SK-N-SH treated with all-trans-retinoic acid at 6 μM for 48 hours (cell line): ENCODE measurements around the gene MRGPRF.

Source experiments
- BACH2 ChIP-seq: fragments of 250-450 bp; sonication (Bioruptor Pico); IDR thresholded peaks from 2 replicates; pipeline ENCODE4 v1.9.0; 2021; ENCODE audit warnings: mild to moderate bottlenecking, borderline replicate concordance
- CSRNP3 ChIP-seq: fragments of 250-450 bp; sonication (Bioruptor Pico); IDR thresholded peaks from 2 replicates; pipeline ENCODE4 v1.5.1; 2021; ENCODE audit warnings: mild to moderate bottlenecking, moderate library complexity
- ESRRG ChIP-seq: fragments of 250-450 bp; sonication (Bioruptor Pico); IDR thresholded peaks from 2 replicates; pipeline ENCODE4 v1.6.1; 2021; ENCODE audit warnings: mild to moderate bottlenecking
- ISL1 ChIP-seq: fragments of 250-450 bp; sonication (Bioruptor Pico); IDR thresholded peaks from 2 replicates; pipeline ENCODE4 v2.1.2; 2022; ENCODE audit warnings: mild to moderate bottlenecking, moderate library complexity
- OSR1 ChIP-seq: fragments of 250-450 bp; sonication (Bioruptor Pico); IDR thresholded peaks from 2 replicates; pipeline ENCODE4 v1.8.0; 2022; ENCODE audit warnings: moderate library complexity, mild to moderate bottlenecking, inconsistent platforms
- PATZ1 ChIP-seq: fragments of 250-450 bp; sonication (Bioruptor Pico); IDR thresholded peaks from 2 replicates; pipeline ENCODE4 v1.8.0; 2020; ENCODE audit warnings: mild to moderate bottlenecking, moderate library complexity, borderline replicate concordance
- RARB ChIP-seq: fragments of 250-450 bp; sonication (Bioruptor Pico); IDR thresholded peaks from 2 replicates; pipeline ENCODE4 v1.8.0; 2021; ENCODE audit warnings: mild to moderate bottlenecking, moderate library complexity
- TOX ChIP-seq: fragments of 250-450 bp; sonication (Bioruptor Pico); IDR thresholded peaks from 2 replicates; pipeline ENCODE4 v1.8.0; 2021; ENCODE audit warnings: mild to moderate bottlenecking, moderate library complexity, borderline replicate concordance
- ZFP3 ChIP-seq: fragments of 250-450 bp; sonication (Bioruptor Pico); IDR thresholded peaks from 2 replicates; pipeline ENCODE4 v1.5.0; 2020; ENCODE audit warnings: mild to moderate bottlenecking, moderate library complexity
- ZFP30 ChIP-seq: fragments of 450-650 bp; formaldehyde crosslinking; IDR thresholded peaks from 2 replicates; pipeline ENCODE4 v1.5.0; 2022; ENCODE audit warnings: mild to moderate bottlenecking, moderate library complexity
- ZNF8 ChIP-seq: fragments of 450-650 bp; formaldehyde crosslinking; IDR thresholded peaks from 2 replicates; pipeline ENCODE4 v1.5.0; 2020; ENCODE audit warnings: mild to moderate bottlenecking, moderate library complexity

GRCh38 chr11:68988491-68988890 is 24.6 kb downstream of the MRGPRF start:
- TF ChIP-seq ZFP3 (no peak), ZFP30 (CRISPR knock-in tag) (no peak), RARB (no peak), ISL1 (CRISPR knock-in tag) (no peak), CSRNP3 (CRISPR knock-in tag) (no peak), PATZ1 (CRISPR knock-in tag) (no peak), OSR1 (CRISPR knock-in tag) (no peak), BACH2 (no peak), TOX (CRISPR knock-in tag) (no peak), ZNF8 (CRISPR knock-in tag) (no peak), ESRRG (no peak)
